Measurements from ENCODE around the gene CBARP. TPM values are rescaled to one million over a fixed set of nuclear protein-coding genes. Genes with fewer than 3 reads are reported as not detected.

Gene CBARP
- polyA plus RNA-seq, 1 donor from 2014 or later, result 18.2 TPM

DNA sequence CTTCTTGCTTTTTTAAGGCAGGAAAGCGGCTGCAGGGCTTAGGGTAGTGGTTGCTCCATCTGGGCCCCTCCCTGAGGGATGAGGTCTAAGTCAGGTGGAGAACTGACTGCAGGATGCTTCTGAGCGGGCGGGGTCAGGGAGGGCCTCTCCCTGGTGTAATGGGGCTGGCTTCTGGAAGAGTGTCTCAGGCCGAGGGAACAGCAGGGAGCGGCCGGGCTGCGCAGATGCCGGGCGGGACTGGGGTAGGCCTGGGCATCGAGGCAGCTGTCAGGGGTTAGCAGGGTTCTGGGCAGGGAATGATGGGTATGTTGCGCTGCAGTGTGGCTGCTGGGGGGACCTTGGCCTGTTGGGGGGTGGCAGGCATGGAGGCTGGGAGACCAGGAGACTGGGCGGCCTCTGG is 40.3 kb upstream of the CBARP start:
- Histone ChIP-seq H3K27ac (ENCODE audit: low read length) (no peak overlapping the region), H3K79me2 (replicated peaks; ENCODE audit: insufficient read depth, low read length) (peaks cover 2% of the 10 kb centered on the region), H3K9me3 (ENCODE audit: low read length) (no peaks in the 10 kb centered on the region), H3F3A (ENCODE audit: insufficient read depth, low read length, poor library complexity, severe bottlenecking) (no peaks in the 10 kb centered on the region), H2AFZ (ENCODE audit: low read depth, low read length) (no peak overlapping the region), H3K4me3 (ENCODE audit: low read length) (no peak overlapping the region), H3K9ac (ENCODE audit: low read length) (no peak overlapping the region), H4K20me1 (ENCODE audit: insufficient read depth) (no peaks in the 10 kb centered on the region), H3K4me2 (ENCODE audit: low read length) (no peak overlapping the region), H3K36me3 (ENCODE audit: insufficient read depth, low read length) (peaks cover 5% of the 10 kb centered on the region), H3K9me2 (ENCODE audit: insufficient read depth, low read length) (no peaks in the 10 kb centered on the region), H3K27me3 (ENCODE audit: insufficient read depth, low read depth, low read length) (no peaks in the 10 kb centered on the region)
- TF ChIP-seq EP300 (conservative IDR thresholded peaks at IDR 0.05; ENCODE audit: poor library complexity, severe bottlenecking) (no peak), TAF1 (IDR thresholded peaks at IDR 0.05; ENCODE audit: low read depth) (no peak), MXI1 (conservative IDR thresholded peaks at IDR 0.05; ENCODE audit: poor library complexity, severe bottlenecking) (no peak), SMC3 (conservative IDR thresholded peaks at IDR 0.05; ENCODE audit: poor library complexity) (no peak), POLR2AphosphoS5 (IDR thresholded peaks at IDR 0.05) (no peak), EZH2 (IDR thresholded peaks at IDR 0.05; ENCODE audit: borderline replicate concordance, insufficient read depth, low read length, poor library complexity, severe bottlenecking) (no peak), RAD21 (conservative IDR thresholded peaks at IDR 0.05) (no peak)
- TF ChIP-seq, protein P1, sequence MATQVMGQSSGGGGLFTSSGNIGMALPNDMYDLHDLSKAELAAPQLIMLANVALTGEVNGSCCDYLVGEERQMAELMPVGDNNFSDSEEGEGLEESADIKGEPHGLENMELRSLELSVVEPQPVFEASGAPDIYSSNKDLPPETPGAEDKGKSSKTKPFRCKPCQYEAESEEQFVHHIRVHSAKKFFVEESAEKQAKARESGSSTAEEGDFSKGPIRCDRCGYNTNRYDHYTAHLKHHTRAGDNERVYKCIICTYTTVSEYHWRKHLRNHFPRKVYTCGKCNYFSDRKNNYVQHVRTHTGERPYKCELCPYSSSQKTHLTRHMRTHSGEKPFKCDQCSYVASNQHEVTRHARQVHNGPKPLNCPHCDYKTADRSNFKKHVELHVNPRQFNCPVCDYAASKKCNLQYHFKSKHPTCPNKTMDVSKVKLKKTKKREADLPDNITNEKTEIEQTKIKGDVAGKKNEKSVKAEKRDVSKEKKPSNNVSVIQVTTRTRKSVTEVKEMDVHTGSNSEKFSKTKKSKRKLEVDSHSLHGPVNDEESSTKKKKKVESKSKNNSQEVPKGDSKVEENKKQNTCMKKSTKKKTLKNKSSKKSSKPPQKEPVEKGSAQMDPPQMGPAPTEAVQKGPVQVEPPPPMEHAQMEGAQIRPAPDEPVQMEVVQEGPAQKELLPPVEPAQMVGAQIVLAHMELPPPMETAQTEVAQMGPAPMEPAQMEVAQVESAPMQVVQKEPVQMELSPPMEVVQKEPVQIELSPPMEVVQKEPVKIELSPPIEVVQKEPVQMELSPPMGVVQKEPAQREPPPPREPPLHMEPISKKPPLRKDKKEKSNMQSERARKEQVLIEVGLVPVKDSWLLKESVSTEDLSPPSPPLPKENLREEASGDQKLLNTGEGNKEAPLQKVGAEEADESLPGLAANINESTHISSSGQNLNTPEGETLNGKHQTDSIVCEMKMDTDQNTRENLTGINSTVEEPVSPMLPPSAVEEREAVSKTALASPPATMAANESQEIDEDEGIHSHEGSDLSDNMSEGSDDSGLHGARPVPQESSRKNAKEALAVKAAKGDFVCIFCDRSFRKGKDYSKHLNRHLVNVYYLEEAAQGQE (IDR thresholded peaks at IDR 0.05; ENCODE audit: borderline replicate concordance), result no peak
- TF ChIP-seq, protein P2, sequence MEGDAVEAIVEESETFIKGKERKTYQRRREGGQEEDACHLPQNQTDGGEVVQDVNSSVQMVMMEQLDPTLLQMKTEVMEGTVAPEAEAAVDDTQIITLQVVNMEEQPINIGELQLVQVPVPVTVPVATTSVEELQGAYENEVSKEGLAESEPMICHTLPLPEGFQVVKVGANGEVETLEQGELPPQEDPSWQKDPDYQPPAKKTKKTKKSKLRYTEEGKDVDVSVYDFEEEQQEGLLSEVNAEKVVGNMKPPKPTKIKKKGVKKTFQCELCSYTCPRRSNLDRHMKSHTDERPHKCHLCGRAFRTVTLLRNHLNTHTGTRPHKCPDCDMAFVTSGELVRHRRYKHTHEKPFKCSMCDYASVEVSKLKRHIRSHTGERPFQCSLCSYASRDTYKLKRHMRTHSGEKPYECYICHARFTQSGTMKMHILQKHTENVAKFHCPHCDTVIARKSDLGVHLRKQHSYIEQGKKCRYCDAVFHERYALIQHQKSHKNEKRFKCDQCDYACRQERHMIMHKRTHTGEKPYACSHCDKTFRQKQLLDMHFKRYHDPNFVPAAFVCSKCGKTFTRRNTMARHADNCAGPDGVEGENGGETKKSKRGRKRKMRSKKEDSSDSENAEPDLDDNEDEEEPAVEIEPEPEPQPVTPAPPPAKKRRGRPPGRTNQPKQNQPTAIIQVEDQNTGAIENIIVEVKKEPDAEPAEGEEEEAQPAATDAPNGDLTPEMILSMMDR (IDR thresholded peaks at IDR 0.05; ENCODE audit: poor library complexity, severe bottlenecking), result no peak

DNA sequence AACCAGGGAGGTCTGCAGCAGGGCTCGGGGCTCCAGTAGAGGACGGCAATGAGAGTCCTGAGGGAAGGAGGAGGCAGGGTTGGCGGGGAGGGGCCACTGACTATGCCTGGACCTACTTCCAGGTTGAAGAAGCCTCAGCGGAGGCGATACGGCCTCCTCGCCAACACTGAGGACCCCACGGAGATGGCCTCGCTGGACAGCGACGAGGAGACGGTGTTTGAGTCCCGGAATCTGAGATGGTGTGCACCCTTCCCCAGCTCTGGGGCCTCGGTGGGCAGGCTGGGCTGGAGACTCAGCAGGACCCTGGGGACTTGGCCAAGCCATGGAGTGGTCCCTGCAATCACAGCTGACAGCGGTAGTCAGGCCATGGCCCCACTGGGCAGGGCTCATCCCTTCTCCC is 39.3 kb upstream of the CBARP start:
- H3K4me3 ChIP-seq (ENCODE audit: low read length), result no peak overlapping the region
- no peaks in the 10 kb centered on the region for H3K27me3 ChIP-seq (ENCODE audit: insufficient read depth, low read depth, low read length)
- peaks cover 6% of the 10 kb centered on the region for H3K79me2 ChIP-seq (replicated peaks; ENCODE audit: insufficient read depth, low read length)
- no peak overlapping the region for H2AFZ ChIP-seq (ENCODE audit: low read depth, low read length)
- H3K4me2 ChIP-seq (ENCODE audit: low read length), result no peak overlapping the region
- no peak for TF ChIP-seq EP300 (conservative IDR thresholded peaks at IDR 0.05; ENCODE audit: poor library complexity, severe bottlenecking)
- no peak for TF ChIP-seq MXI1 (conservative IDR thresholded peaks at IDR 0.05; ENCODE audit: poor library complexity, severe bottlenecking)
- TF ChIP-seq, protein P2 (IDR thresholded peaks at IDR 0.05; ENCODE audit: poor library complexity, severe bottlenecking), result no peak
- TF ChIP-seq SMC3 (conservative IDR thresholded peaks at IDR 0.05; ENCODE audit: poor library complexity), result no peak
- TF ChIP-seq POLR2AphosphoS5 (IDR thresholded peaks at IDR 0.05), result no peak
- TF ChIP-seq, protein P1 (IDR thresholded peaks at IDR 0.05; ENCODE audit: borderline replicate concordance), result no peak
- TF ChIP-seq RAD21 (conservative IDR thresholded peaks at IDR 0.05), result no peak
- TF ChIP-seq EZH2 (IDR thresholded peaks at IDR 0.05; ENCODE audit: borderline replicate concordance, insufficient read depth, low read length, poor library complexity, severe bottlenecking), result no peak
- no peak for TF ChIP-seq TAF1 (IDR thresholded peaks at IDR 0.05; ENCODE audit: low read depth)
- no peaks in the 10 kb centered on the region for H3K9me3 ChIP-seq (ENCODE audit: low read length)
- H3K9ac ChIP-seq (ENCODE audit: low read length), result peak overlapping the region; percentile 87
- no peaks in the 10 kb centered on the region for H3F3A ChIP-seq (ENCODE audit: insufficient read depth, low read length, poor library complexity, severe bottlenecking)
- H3K36me3 ChIP-seq (ENCODE audit: insufficient read depth, low read length), result peaks cover 5% of the 10 kb centered on the region
- peaks cover 3% of the 10 kb centered on the region for H4K20me1 ChIP-seq (ENCODE audit: insufficient read depth)
- H3K27ac ChIP-seq (ENCODE audit: low read length), result no peak overlapping the region
- H3K9me2 ChIP-seq (ENCODE audit: insufficient read depth, low read length), result no peaks in the 10 kb centered on the region
